Muscle of arm (tissue), 12 donors: ENCODE results near the gene KCNAB1. TPM values are rescaled to one million over a fixed set of nuclear protein-coding genes. Genes with fewer than 3 reads are reported as not detected.
"Not testable (repeated sequence)": the region's sequence is repeated elsewhere in the genome, so short reads cannot be mapped to it uniquely, and the experiment has no call there.

Experiments
- DNase-seq: peaks from one replicate; pipeline ENCODE4 v3.0.0-alpha.2; 2013
- polyA plus RNA-seq, 12 donors: library from polyadenylated mRNA; unstranded; fragments of 120-200 nt; gene quantifications; one replicate each; pipeline ENCODE4 v1.2.1, GENCODE V29; 2013; ENCODE audit not compliant: insufficient read length in 12 of 12

Gene KCNAB1
- polyA plus RNA-seq, 12 donors, result 4.0 to 7.5 (median 5.8) TPM; not detected in 2

GRCh38 chr3:156174229-156174847 lies 54.0 kb downstream of the KCNAB1 start:
- peak; percentile 23 for DNase-seq

- DNase-seq, result no peak
These were observed 55.2 kb downstream of the KCNAB1 start for GRCh38 chr3:156175570-156175969.

- no peak for DNase-seq
These were observed 55.7 kb downstream of the KCNAB1 start for GRCh38 chr3:156176048-156176447.

- no peak for DNase-seq
These were observed 56.3 kb downstream of the KCNAB1 start for GRCh38 chr3:156176629-156177210.

GRCh38 chr3:156180077-156180476 lies 59.7 kb downstream of the KCNAB1 start:
- no peak for DNase-seq

- no peak for DNase-seq
These were observed 61.1 kb downstream of the KCNAB1 start for GRCh38 chr3:156181509-156181908.

GRCh38 chr3:156183396-156183795 lies 63.0 kb downstream of the KCNAB1 start:
- no peak for DNase-seq

- DNase-seq, result no peak
These were observed 63.8 kb downstream of the KCNAB1 start for GRCh38 chr3:156184156-156184555.

- DNase-seq, result no peak
These were observed 66.9 kb downstream of the KCNAB1 start for GRCh38 chr3:156187146-156187769.

- no peak for DNase-seq
These were observed 68.4 kb downstream of the KCNAB1 start for GRCh38 chr3:156188757-156189156.

GRCh38 chr3:156189927-156190326 lies 69.5 kb downstream of the KCNAB1 start:
- no peak for DNase-seq

GRCh38 chr3:156194945-156195344 lies 74.6 kb downstream of the KCNAB1 start:
- DNase-seq, result not testable (repeated sequence)

GRCh38 chr3:156197152-156197551 lies 76.8 kb downstream of the KCNAB1 start:
- DNase-seq, result not testable (repeated sequence)

- DNase-seq, result no peak
These were observed 81.3 kb downstream of the KCNAB1 start for GRCh38 chr3:156201411-156202405.

- no peak for DNase-seq
These were observed 85.8 kb downstream of the KCNAB1 start for GRCh38 chr3:156206157-156206556.

- DNase-seq, result no peak
These were observed 87.7 kb downstream of the KCNAB1 start for GRCh38 chr3:156207802-156208685.

GRCh38 chr3:156209631-156210335 lies 89.4 kb downstream of the KCNAB1 start:
- no peak for DNase-seq

- DNase-seq, result no peak
These were observed 91.2 kb downstream of the KCNAB1 start for GRCh38 chr3:156211583-156211982.

- no peak for DNase-seq
These were observed 94.3 kb downstream of the KCNAB1 start for GRCh38 chr3:156214676-156215075.

- DNase-seq, result no peak
These were observed 95.4 kb downstream of the KCNAB1 start for GRCh38 chr3:156215751-156216150.
